SK-N-MC (cell line): ENCODE results near the gene ING1.
"Not testable (repeated sequence)": the region's sequence is repeated elsewhere in the genome, so short reads cannot be mapped to it uniquely, and the experiment has no call there.

Experiments
- DNase-seq: peaks from one replicate; pipeline ENCODE4 v3.0.0-alpha.2; 2011; ENCODE audit warnings: low read depth, low spot score
- H3K27ac ChIP-seq: fragments of 200-600 bp; sonication (generic); 2 replicates; pipeline ENCODE4 v1.5.1; 2016; ENCODE audit warnings: mixed run types
- H3K36me3 ChIP-seq: fragments of 200-600 bp; sonication (generic); 2 replicates; pipeline ENCODE4 v1.6.1; 2017; ENCODE audit warnings: antibody characterized with exemption, low read length, mixed read lengths; ENCODE audit not compliant: insufficient read depth
- H3K4me3 ChIP-seq: fragments of 200-600 bp; sonication (generic); 2 replicates; pipeline ENCODE4 v1.5.1; 2016
- H3K9ac ChIP-seq: fragments of 200-600 bp; sonication (generic); 2 replicates; pipeline ENCODE4 v1.8.0; 2017; ENCODE audit warnings: mixed run types, mixed read lengths; ENCODE audit not compliant: insufficient read length
- H3K9me3 ChIP-seq: fragments of 200-600 bp; sonication (generic); 2 replicates; pipeline ENCODE4 v1.6.1; 2017; ENCODE audit warnings: low read depth, mild to moderate bottlenecking, antibody characterized with exemption, low read length, moderate library complexity, mixed read lengths
- EZH2 ChIP-seq: fragments of 200-600 bp; sonication (generic); IDR thresholded peaks from one replicate; pipeline ENCODE4 v1.6.1; 2017; ENCODE audit warnings: antibody characterized with exemption
- FOXP2 ChIP-seq: optimal IDR thresholded peaks from 2 replicates; pipeline ENCODE3; 2011; ENCODE audit warnings: mild to moderate bottlenecking, moderate library complexity; ENCODE audit not compliant: insufficient read depth; ENCODE audit errors: extremely low read length, control extremely low read depth
- POLR2AphosphoS5 ChIP-seq: IDR thresholded peaks from 2 replicates; pipeline ENCODE4 v1.6.1; 2012; ENCODE audit warnings: mild to moderate bottlenecking, low read depth, low read length, borderline replicate concordance

The ING1 gene

DNA sequence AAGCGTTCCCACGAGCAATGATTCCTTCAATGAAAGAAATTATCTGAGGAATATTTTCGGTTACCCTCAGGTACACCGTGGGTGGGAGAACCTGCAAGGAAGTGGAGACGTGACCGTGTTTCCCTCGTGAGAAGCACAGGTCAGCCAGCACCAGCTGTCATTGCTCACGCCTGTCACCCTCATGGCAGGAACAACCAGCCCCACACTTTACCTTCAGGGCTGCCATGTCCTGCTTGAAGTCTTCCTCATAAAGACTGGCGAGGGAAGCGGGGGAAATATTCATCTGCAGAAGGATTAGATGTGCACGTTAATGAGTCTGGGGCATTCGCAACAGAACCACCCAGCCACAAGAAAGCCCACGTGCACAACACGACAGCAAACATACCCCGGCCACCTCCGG lies 25.8 kb upstream of the ING1 start:
- no peak for DNase-seq
- no peak for TF ChIP-seq FOXP2
- TF ChIP-seq EZH2: no peak
- TF ChIP-seq POLR2AphosphoS5: no peak
- Histone ChIP-seq H3K9ac (no peak overlapping the region), H3K36me3 (peaks cover 11% of the 10 kb centered on the region; the same call in 1 of the 2 replicates), H3K9me3 (no peaks in the 10 kb centered on the region), H3K4me3 (no peak overlapping the region), H3K27ac (no peak overlapping the region)

DNA sequence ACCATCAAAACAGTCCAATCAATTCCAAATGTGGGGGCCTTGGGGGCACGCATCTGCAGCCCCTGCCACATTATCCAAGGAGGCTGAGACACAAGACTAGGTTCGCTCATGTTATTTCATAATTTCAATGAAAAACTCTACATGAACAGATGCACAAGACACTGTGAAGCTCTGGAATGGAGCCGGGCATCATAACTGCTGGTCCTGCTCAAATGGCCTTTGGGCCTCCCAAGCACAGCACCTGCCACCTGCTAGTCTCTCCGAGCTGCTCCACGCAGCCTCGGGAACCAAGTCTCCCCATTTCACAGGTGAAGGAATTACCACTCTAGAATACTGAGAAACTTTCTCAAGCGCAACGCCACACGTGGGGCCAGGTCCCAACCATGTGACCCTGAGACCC lies 24.5 kb upstream of the ING1 start:
- DNase-seq: no peak
- H3K4me3 ChIP-seq: no peak overlapping the region
- peaks cover 7% of the 10 kb centered on the region; the same call in 1 of the 2 replicates for H3K36me3 ChIP-seq
- H3K9ac ChIP-seq: no peak overlapping the region
- no peaks in the 10 kb centered on the region for H3K9me3 ChIP-seq
- no peak overlapping the region for H3K27ac ChIP-seq
- TF ChIP-seq POLR2AphosphoS5: no peak
- TF ChIP-seq EZH2: no peak

DNA sequence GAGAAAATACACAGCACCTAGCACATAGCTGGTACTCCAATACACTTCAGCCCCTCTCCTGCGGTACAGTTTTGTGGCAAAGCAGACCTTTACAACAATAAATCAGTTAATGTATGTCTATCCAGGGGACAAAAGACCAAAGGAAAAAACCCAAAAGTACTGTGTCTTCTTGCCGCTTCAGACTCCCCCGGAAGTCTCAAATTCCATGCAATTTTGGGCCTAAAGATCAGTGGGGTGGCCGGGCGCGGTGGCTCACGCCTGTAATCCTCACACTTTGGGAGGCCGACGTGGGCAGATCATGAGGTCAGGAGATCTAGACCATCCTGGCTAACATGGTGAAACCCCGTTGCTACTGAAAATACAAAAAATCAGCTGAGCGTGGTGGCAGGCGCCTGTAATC lies 23.8 kb upstream of the ING1 start:
- H3K9me3 ChIP-seq: no peaks in the 10 kb centered on the region
- no peak overlapping the region for H3K27ac ChIP-seq
- no peak for DNase-seq
- H3K4me3 ChIP-seq: no peak overlapping the region
- TF ChIP-seq POLR2AphosphoS5: no peak
- H3K36me3 ChIP-seq: peaks cover 4% of the 10 kb centered on the region; the same call in 1 of the 2 replicates
- no peak overlapping the region for H3K9ac ChIP-seq

DNA sequence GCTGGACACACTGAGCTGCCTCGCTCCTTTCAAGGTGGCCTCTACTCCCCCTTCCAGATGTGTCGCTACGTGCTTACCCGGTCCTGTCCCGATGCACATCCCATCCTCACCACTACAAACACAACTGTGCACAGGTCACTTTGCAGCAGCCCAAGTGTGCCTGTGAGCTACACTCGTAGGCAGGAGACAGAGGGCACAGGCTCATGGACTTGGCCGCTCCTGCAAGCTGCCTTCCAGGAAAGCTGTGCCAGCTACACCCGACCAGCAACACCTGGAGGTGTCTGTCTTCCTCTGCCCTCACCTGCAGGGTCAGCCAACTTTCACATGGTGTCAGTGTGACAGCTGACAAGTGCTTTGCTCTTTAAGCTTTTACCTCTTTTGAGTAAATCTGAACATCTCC lies 23.0 kb upstream of the ING1 start:
- Histone ChIP-seq H3K9ac (no peak overlapping the region), H3K27ac (no peak overlapping the region), H3K9me3 (no peaks in the 10 kb centered on the region), H3K4me3 (no peak overlapping the region), H3K36me3 (peaks cover 4% of the 10 kb centered on the region; the same call in 1 of the 2 replicates)
- no peak for DNase-seq
- TF ChIP-seq POLR2AphosphoS5 (no peak), EZH2 (no peak), FOXP2 (no peak)

DNA sequence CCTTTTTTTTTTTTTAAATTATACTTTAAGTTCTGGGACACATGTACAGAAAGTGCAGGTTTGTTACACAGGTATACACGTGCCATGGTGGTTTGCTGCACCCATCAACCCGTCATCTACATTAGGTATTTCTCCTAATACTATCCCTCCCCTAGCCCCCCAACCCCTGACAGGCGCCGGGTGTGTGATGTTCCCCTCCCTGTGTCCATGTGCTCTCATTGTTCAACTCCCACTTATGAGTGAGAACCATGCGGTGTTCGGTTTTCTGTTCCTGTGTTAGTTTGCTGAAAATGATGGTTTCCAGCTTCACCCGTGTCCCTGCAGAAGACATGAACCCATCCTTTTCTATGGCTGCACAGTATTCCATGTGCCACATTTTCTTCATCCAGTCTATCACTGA lies 17.7 kb upstream of the ING1 start:
- peaks cover 27% of the 10 kb centered on the region for H3K36me3 ChIP-seq
- H3K9ac ChIP-seq, H3K27ac ChIP-seq, H3K4me3 ChIP-seq, DNase-seq, H3K9me3 ChIP-seq: not testable (repeated sequence)

DNA sequence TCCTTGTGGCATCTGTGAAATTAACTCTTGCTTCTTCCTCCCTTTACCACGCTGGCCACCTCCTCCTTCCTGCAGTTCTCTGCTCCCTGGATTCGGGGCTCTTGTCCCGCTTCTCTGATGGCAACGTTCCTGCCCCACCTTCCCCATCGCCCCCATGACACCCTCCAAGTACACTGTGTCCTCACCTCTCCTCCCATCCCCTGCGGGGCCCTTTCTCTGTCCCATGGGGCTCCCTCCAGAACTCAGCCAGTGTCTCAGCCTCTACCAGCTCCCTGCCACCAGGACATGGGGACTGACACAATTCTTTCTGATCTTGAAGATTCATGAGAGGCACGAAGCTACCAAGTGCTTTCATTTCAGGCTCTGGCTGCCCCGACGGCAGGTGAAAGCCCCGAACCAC lies 16.7 kb upstream of the ING1 start:
- Histone ChIP-seq H3K27ac (no peak overlapping the region), H3K4me3 (no peak overlapping the region), H3K36me3 (peaks cover 36% of the 10 kb centered on the region), H3K9ac (no peak overlapping the region), H3K9me3 (no peaks in the 10 kb centered on the region)
- TF ChIP-seq POLR2AphosphoS5 (no peak), EZH2 (no peak), FOXP2 (no peak)
- no peak for DNase-seq

DNA sequence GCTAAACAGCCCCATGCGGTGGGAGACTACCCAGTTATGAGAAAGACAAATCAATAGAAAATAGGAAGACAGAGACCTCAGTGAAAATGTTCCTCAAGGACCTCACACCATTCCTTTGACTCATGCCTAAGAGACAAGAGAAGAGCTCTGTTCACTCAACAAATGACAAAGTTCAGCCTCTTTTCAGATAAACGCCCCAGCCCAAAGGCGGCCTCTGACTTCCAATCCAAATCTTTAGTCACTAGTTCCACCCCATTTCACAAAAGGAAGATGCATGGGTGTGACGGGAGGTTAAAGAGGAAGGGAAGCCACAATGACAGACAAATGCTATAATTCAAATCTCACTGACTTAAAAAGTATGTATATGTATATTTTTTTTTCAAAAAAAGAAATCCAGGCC lies 15.7 kb upstream of the ING1 start:
- H3K36me3 ChIP-seq: peaks cover 36% of the 10 kb centered on the region
- no peaks in the 10 kb centered on the region for H3K9me3 ChIP-seq
- H3K4me3 ChIP-seq: no peak overlapping the region
- TF ChIP-seq POLR2AphosphoS5 (no peak), EZH2 (no peak), FOXP2 (no peak)
- no peak overlapping the region for H3K27ac ChIP-seq
- H3K9ac ChIP-seq: no peak overlapping the region
- DNase-seq: no peak

DNA sequence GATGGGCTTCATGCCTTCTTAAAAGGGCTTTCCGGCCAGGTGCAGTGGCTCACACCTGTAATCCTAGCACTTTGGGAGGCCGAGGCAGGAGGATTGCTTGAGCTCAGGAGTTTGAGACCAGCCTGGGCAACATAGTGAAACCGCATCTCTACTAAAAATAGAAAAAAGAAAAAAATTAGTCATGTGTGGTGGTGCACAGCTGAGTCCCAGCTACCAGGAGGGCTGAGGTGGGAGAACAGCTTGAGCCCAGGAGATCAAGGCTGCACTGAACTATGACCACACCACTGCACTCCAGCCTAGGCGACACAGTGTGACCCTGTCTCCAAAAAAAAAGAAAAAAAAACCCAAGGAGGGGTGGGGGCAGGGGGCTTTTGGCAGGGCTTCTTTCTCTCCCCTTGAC lies 14.8 kb upstream of the ING1 start:
- Histone ChIP-seq H3K27ac (no peak overlapping the region), H3K4me3 (no peak overlapping the region), H3K36me3 (peaks cover 44% of the 10 kb centered on the region), H3K9ac (no peak overlapping the region), H3K9me3 (no peaks in the 10 kb centered on the region)
- no peak for DNase-seq
- TF ChIP-seq FOXP2 (no peak), EZH2 (no peak), POLR2AphosphoS5 (no peak)

DNA sequence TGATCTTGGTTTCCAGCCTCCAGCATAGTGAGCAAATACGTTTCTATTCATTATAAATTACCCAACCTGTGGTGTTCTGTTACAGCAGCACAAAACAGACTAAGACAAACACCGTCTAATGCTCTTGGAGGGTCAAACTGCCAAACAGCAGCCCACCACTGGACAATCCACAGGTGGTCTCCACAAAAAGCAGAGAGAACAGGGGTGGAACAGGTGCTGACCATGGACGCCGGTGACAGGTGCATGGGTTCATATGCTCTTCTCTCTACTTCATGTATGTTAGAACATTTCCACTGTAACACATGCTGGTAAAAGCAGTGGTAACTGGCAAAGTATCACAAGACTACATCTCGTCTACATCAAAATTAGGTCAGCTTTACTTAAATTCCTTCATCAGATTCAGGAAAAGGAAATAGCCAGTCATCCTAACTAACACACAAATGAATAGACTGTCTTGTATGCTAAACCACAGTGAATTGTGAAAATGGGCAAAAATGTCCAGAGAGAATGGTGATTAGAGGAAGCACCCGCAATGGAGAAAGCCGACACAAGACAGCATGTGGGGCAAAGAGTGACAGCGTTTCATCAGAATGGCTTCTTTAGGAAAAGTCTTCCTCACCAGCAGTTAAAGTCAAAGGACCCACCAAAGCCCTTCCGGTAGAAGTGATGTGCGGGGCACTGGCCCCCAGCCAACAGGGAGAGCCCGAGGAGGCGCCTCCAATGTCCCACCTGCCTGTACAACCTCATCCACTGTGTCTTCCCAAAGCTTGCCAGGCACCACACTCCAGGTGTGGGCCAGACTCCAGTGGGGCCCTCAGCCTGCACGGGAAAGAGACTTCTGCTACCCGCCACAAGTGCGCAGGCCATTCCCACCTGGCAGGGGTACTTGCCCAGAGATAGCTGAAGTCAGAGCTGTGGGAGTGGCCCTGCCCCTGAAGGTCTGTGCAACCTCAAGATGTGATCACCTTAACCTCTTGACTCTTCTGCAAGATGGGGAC lies 14.1 kb upstream of the ING1 start:
- Histone ChIP-seq H3K27ac (no peak overlapping the region), H3K36me3 (peaks cover 44% of the 10 kb centered on the region), H3K4me3 (no peak overlapping the region), H3K9ac (no peak overlapping the region), H3K9me3 (no peaks in the 10 kb centered on the region)
- no peak for TF ChIP-seq POLR2AphosphoS5
- DNase-seq: no peak
